PC-9 (cell line): ENCODE measurements around the gene CENPP.

ENCODE experiments used
- EZH2 ChIP-seq: fragments of 200-600 bp; sonication (generic); IDR thresholded peaks from 2 replicates; pipeline ENCODE4 v1.8.0; 2017; ENCODE audit warnings: antibody characterized with exemption, low read depth
- TF ChIP-seq, protein P1 (sequence below): fragments of 200-600 bp; sonication (generic); conservative IDR thresholded peaks from 2 replicates; pipeline ENCODE4 v1.6.1; 2017; ENCODE audit warnings: mixed run types, antibody characterized with exemption, mild to moderate bottlenecking, moderate library complexity

DNA sequence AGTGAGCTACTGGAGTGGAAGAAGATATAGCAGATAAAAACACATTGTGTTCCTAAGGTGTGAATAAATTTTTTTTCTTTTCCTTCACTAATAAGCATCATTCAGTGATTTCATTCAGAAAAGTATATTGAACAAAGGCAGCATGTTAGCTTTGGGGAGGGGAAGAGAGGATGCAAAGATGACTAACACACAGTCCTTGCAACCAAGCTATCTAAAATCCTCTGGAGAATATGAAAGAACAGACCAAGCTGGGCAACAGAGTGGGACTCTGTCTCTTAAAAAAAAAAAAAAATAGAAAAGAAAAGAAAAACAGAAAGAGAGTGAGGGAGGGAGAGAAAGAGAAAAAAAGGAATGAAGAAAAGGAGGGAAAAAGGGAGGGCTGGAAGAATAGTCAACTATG lies 120.8 kb downstream of the CENPP start:
- TF ChIP-seq, protein P1, sequence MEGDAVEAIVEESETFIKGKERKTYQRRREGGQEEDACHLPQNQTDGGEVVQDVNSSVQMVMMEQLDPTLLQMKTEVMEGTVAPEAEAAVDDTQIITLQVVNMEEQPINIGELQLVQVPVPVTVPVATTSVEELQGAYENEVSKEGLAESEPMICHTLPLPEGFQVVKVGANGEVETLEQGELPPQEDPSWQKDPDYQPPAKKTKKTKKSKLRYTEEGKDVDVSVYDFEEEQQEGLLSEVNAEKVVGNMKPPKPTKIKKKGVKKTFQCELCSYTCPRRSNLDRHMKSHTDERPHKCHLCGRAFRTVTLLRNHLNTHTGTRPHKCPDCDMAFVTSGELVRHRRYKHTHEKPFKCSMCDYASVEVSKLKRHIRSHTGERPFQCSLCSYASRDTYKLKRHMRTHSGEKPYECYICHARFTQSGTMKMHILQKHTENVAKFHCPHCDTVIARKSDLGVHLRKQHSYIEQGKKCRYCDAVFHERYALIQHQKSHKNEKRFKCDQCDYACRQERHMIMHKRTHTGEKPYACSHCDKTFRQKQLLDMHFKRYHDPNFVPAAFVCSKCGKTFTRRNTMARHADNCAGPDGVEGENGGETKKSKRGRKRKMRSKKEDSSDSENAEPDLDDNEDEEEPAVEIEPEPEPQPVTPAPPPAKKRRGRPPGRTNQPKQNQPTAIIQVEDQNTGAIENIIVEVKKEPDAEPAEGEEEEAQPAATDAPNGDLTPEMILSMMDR: no peak
- no peak for TF ChIP-seq EZH2
